CD4-positive, CD25-positive, alpha-beta regulatory T cell (primary cell): ENCODE measurements around the gene MST1. TPM values are rescaled to one million over a fixed set of nuclear protein-coding genes. Genes with fewer than 3 reads are reported as not detected.
A peak's percentile ranks its signal among the peaks of the same experiment; 100 is the strongest.
"Not testable (repeated sequence)": the region's sequence is repeated elsewhere in the genome, so short reads cannot be mapped to it uniquely, and the experiment has no call there.

Experiments used
- ATAC-seq, 2 donors: fragments of 150-1000 bp; cut with Tn5 transposase; one replicate each; pipeline ENCODE4 v1.10.0; 2021; ENCODE audit warnings: low read depth in 2 of 2, moderate number of reproducible peaks in 2 of 2, moderate library complexity in 1 of 2
- DNase-seq, 3 donors: peaks; one replicate each; pipeline versions ENCODE4 v3.0.0 to v3.0.0-alpha.2; 2012 to 2022; ENCODE audit warnings: mixed read lengths in 1 of 3
- H3K27ac ChIP-seq: one replicate; pipeline ENCODE4 v1.7.0; 2013; ENCODE audit warnings: mild to moderate bottlenecking, low read length; ENCODE audit not compliant: insufficient read depth, poor library complexity, severe bottlenecking
- H3K27me3 ChIP-seq: one replicate; pipeline ENCODE4 v1.7.0; 2013; ENCODE audit warnings: low read length; ENCODE audit not compliant: control insufficient read depth, insufficient read depth
- H3K36me3 ChIP-seq: one replicate; pipeline ENCODE4 v1.7.0; 2013; ENCODE audit warnings: mild to moderate bottlenecking, low read length, moderate library complexity; ENCODE audit not compliant: control insufficient read depth, insufficient read depth
- H3K4me1 ChIP-seq: 2 replicates; pipeline ENCODE4 v1.7.0; 2013; ENCODE audit warnings: mild to moderate bottlenecking, low read length; ENCODE audit not compliant: insufficient read depth, control insufficient read depth, poor library complexity, severe bottlenecking
- H3K4me3 ChIP-seq: one replicate; pipeline ENCODE4 v1.7.0; 2013; ENCODE audit warnings: low read depth, mild to moderate bottlenecking, low read length, moderate library complexity
- H3K9me3 ChIP-seq, 2 experiments: 1 replicate in 1 of 2; 2 replicates in 1 of 2; pipeline ENCODE4 v1.7.0; 2013; ENCODE audit warnings: low read length in 2 of 2, mild to moderate bottlenecking in 1 of 2, moderate library complexity in 1 of 2; ENCODE audit not compliant: control insufficient read depth in 2 of 2
- H3K27ac Mint-ChIP-seq, 3 donors: one replicate each; pipeline ENCODE4 v1.8.0; 2020 to 2022; ENCODE audit warnings: mild to moderate bottlenecking in 3 of 3, mixed read lengths in 3 of 3, moderate library complexity in 2 of 3
- H3K27me3 Mint-ChIP-seq: one replicate; pipeline ENCODE4 v1.8.0; 2022; ENCODE audit warnings: mild to moderate bottlenecking, mixed read lengths
- H3K36me3 Mint-ChIP-seq: one replicate; pipeline ENCODE4 v1.8.0; 2020; ENCODE audit warnings: mixed read lengths
- H3K4me1 Mint-ChIP-seq, 4 donors: one replicate each; pipeline ENCODE4 v1.8.0; 2020 to 2022; ENCODE audit warnings: mixed read lengths in 4 of 4, mild to moderate bottlenecking in 1 of 4
- H3K4me3 Mint-ChIP-seq, 4 donors: one replicate each; pipeline ENCODE4 v1.8.0; 2020 to 2022; ENCODE audit warnings: mild to moderate bottlenecking in 4 of 4, mixed read lengths in 4 of 4, moderate library complexity in 3 of 4
- H3K9me3 Mint-ChIP-seq, 7 donors: one replicate each; pipeline ENCODE4 v1.8.0; 2020 to 2022; ENCODE audit warnings: mixed read lengths in 7 of 7, mild to moderate bottlenecking in 3 of 7, moderate library complexity in 2 of 7
- polyA plus RNA-seq, 4 donors: library from polyadenylated mRNA; unstranded; fragments of 300-500 nt; fragmentation: Illumina TruSeq; gene quantifications; one replicate each; pipeline ENCODE4 v1.2.3, GENCODE V29; 2021
- total RNA-seq: library from RNA; stranded (reverse); gene quantifications from one replicate; pipeline ENCODE4 v1.2.3, GENCODE V29; 2022

MST1 gene
- total and polyA plus RNA-seq, 5 donors from 2014 or later, result 0.76 to 4.1 (median 1.1) TPM

DNA sequence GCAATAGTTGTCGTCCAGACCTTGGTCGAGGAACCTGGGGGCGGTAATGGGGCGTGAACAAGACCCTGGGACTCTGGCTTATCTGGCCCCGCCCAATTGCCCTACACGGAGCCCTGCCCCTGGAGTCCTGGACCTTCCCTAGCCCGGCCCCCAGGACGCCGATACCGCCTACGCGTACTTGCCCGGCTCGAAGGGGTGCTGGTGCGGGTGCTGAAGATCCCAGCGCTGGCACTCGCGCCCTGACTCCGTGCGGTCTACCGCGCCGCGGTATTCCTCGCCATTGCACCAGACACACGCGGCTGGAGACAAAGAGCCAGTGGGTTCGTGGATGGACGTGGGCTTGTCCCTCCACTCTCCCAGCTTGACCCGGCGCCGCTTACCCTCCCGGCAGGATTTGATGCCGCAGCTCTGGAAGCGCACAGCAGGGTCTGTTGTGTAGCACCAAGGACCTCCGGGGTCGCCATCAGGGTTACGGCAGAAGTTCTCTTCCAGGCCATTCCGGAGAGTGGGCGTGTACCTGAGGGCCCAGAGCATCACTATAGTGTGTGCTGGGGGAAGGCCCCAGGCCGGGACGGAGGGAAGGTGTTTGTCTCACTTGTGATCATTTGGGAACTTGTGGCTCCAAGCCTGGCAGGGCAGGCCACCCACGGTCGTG, 2.4 kb downstream of the MST1 start:
- not testable (repeated sequence) for H3K4me3 ChIP-seq, H3K36me3 Mint-ChIP-seq, H3K27ac Mint-ChIP-seq, H3K9me3 ChIP-seq, H3K27me3 ChIP-seq, H3K27ac ChIP-seq, ATAC-seq, H3K9me3 Mint-ChIP-seq
- peaks cover 21% of the 10 kb centered on the region for H3K36me3 ChIP-seq
- peak in 2 of 3 donors; percentile 34 to 40 for DNase-seq
- Mint-ChIP-seq H3K4me1 (peaks cover 4 to 42% (median 19%) of the 10 kb centered on the region in 4 donors), H3K27me3 (peaks cover 16% of the 10 kb centered on the region), H3K4me3 (peak overlapping the region; percentile 54 to 71 (median 62))
- H3K4me1 ChIP-seq, result peaks cover 36% of the 10 kb centered on the region

GRCh38 chr3:49686346-49686745, 2.9 kb downstream of the MST1 start:
- H3K4me3 ChIP-seq, H3K36me3 Mint-ChIP-seq, H3K9me3 ChIP-seq, H3K27ac Mint-ChIP-seq, ATAC-seq, H3K27me3 ChIP-seq, H3K9me3 Mint-ChIP-seq, H3K27ac ChIP-seq: not testable (repeated sequence)
- peaks cover 4 to 39% (median 19%) of the 10 kb centered on the region in 4 donors for H3K4me1 Mint-ChIP-seq
- Histone ChIP-seq H3K36me3 (peaks cover 26% of the 10 kb centered on the region), H3K4me1 (peaks cover 36% of the 10 kb centered on the region)
- peaks cover 16% of the 10 kb centered on the region for H3K27me3 Mint-ChIP-seq
- peak in 2 of 3 donors; percentile 29 to 42 for DNase-seq
- peak overlapping the region in 3 of 4 donors; percentile 64 to 82 (median 71) for H3K4me3 Mint-ChIP-seq

- H3K36me3 Mint-ChIP-seq, H3K9me3 Mint-ChIP-seq, DNase-seq, H3K4me3 ChIP-seq, H3K9me3 ChIP-seq, H3K27ac Mint-ChIP-seq, ATAC-seq, H3K27me3 ChIP-seq, H3K27ac ChIP-seq: not testable (repeated sequence)
- H3K4me3 Mint-ChIP-seq, result peak overlapping the region in 1 of 4 donors; percentile 85
- H3K27me3 Mint-ChIP-seq, result peaks cover 16% of the 10 kb centered on the region
- Histone ChIP-seq H3K36me3 (peaks cover 31% of the 10 kb centered on the region), H3K4me1 (peaks cover 32% of the 10 kb centered on the region)
- peaks cover 4 to 34% (median 17%) of the 10 kb centered on the region in 4 donors for H3K4me1 Mint-ChIP-seq
Measured at GRCh38 chr3:49685846-49686245, 3.4 kb downstream of the MST1 start.

DNA sequence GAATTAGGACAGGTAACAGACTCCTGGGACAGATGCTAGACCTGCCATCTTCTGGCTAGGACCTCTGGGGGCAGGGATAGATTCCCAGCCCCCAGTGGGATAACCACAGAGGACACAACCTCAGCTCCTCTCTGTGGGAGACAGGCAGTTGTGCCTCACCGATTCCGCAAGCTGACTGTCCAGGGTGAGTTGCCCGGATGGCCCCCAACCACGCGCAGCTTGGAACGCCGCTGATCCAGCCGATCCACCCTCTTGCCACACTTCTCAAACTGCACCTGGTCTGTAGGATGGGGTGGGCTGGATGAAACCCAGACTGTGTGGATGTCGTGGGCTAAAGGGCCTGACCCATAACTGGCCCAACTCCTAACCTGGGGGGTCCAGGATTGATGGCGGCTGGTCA, 4.2 kb downstream of the MST1 start:
- H3K9me3 Mint-ChIP-seq, H3K27ac ChIP-seq, H3K27me3 ChIP-seq, H3K4me3 ChIP-seq, H3K36me3 Mint-ChIP-seq, DNase-seq, ATAC-seq, H3K9me3 ChIP-seq, H3K27ac Mint-ChIP-seq: not testable (repeated sequence)
- Histone ChIP-seq H3K36me3 (peaks cover 38% of the 10 kb centered on the region), H3K4me1 (peaks cover 25% of the 10 kb centered on the region)
- Mint-ChIP-seq H3K27me3 (peaks cover 16% of the 10 kb centered on the region), H3K4me3 (peak overlapping the region in 2 of 4 donors; percentile 38 to 85), H3K4me1 (peaks cover 0 to 27% (median 12%) of the 10 kb centered on the region in 4 donors)

DNA sequence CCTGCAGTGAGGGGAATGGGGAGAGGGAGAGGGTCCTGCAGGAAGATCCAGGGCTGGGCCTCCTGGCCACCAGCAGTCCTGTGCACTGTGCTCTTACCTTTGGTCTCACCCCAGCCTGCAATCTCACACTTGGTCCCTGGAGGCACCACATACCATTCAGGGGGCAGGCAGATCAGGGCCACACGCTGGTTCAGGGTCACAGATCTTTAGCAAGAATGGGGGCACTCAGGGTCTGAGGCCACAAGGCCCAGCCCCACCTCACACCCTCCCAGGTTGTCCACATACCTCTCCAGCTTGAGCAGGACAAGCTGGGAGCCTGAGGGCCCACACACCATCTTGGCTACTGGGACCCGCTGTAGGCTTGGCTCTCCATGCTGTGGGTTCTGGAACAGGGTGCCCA, 4.8 kb downstream of the MST1 start:
- H3K36me3 ChIP-seq, result peaks cover 44% of the 10 kb centered on the region
- not testable (repeated sequence) for DNase-seq, H3K4me3 ChIP-seq, H3K27ac ChIP-seq, H3K27ac Mint-ChIP-seq, H3K9me3 Mint-ChIP-seq, H3K9me3 ChIP-seq, H3K27me3 ChIP-seq, ATAC-seq
- peaks cover 13% of the 10 kb centered on the region for H3K27me3 Mint-ChIP-seq
- peaks cover 20% of the 10 kb centered on the region for H3K4me1 ChIP-seq
- H3K36me3 Mint-ChIP-seq, result peaks cover 11% of the 10 kb centered on the region
- peak overlapping the region in 1 of 4 donors; percentile 38 for H3K4me3 Mint-ChIP-seq
- peaks cover 4 to 25% (median 9%) of the 10 kb centered on the region in 4 donors for H3K4me1 Mint-ChIP-seq

DNA sequence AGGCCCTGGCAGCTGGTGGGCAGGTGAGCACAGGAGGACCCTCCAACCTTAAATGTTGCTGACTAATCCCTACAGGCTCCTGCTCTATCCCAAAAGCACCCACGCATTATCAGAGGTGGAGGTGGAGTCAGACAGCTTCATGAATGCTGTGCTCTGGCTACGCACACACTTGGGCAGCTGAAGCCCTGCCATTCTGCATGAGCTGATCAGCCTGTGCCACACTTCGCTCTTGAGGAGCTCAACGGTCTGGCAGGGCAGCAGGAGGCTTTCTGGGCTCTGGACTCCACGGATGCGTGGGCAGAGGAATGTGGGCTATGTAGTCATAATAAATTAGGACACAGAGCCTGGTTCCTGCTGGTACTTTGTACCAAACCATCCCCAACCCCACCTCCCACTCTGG, 6.1 kb downstream of the MST1 start:
- H3K4me1 Mint-ChIP-seq, result peaks cover 0 to 22% (median 6%) of the 10 kb centered on the region in 4 donors
- Histone ChIP-seq H3K4me3 (no peak overlapping the region), H3K36me3 (peaks cover 57% of the 10 kb centered on the region)

GRCh38 chr3:49681543-49681942, 7.7 kb downstream of the MST1 start:
- H3K4me1 Mint-ChIP-seq, result peaks cover 0 to 22% (median 11%) of the 10 kb centered on the region in 4 donors
- no peaks in the 10 kb centered on the region for H3K27me3 Mint-ChIP-seq
- peaks cover 19% of the 10 kb centered on the region for H3K36me3 Mint-ChIP-seq
- H3K4me3 Mint-ChIP-seq, result no peak overlapping the region
- Histone ChIP-seq H3K4me1 (peaks cover 8% of the 10 kb centered on the region), H3K9me3 (no peaks in the 10 kb centered on the region), H3K36me3 (peaks cover 72% of the 10 kb centered on the region), H3K27me3 (no peaks in the 10 kb centered on the region), H3K27ac (no peak overlapping the region), H3K4me3 (no peak overlapping the region)
- H3K27ac Mint-ChIP-seq, result no peak overlapping the region
- ATAC-seq (no peak), DNase-seq (no peak)
- H3K9me3 Mint-ChIP-seq, result peaks cover 0 to 1% (median 0%) of the 10 kb centered on the region in 7 donors

More for the DNA sequence above, 6.1 kb downstream of the MST1 start:
- ATAC-seq, result no peak
- Mint-ChIP-seq H3K36me3 (peaks cover 13% of the 10 kb centered on the region), H3K9me3 (peaks cover 0 to 1% (median 0%) of the 10 kb centered on the region in 7 donors), H3K4me3 (no peak overlapping the region), H3K27ac (no peak overlapping the region), H3K27me3 (peaks cover 6% of the 10 kb centered on the region)
- H3K4me1 ChIP-seq, result peaks cover 9% of the 10 kb centered on the region
- no peak for DNase-seq
- H3K9me3 ChIP-seq, result no peaks in the 10 kb centered on the region
- no peaks in the 10 kb centered on the region for H3K27me3 ChIP-seq
- no peak overlapping the region for H3K27ac ChIP-seq

DNA sequence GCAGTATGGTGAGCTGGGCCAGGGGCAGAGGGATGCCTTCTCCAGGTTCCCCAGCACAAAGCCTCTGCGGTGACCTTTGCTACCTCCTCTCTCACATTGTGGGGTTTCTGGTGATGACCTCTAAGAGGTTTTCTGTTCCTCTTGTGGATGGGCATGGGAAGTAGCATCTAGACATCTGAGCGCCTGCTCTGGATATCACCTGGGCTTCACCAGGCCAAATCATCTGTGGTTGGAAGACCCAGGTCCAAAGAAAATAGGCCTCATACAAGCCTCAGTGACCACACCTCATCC, 8.1 kb downstream of the MST1 start:
- Histone ChIP-seq H3K4me1 (peaks cover 8% of the 10 kb centered on the region), H3K36me3 (peaks cover 76% of the 10 kb centered on the region), H3K4me3 (no peak overlapping the region), H3K9me3 (no peaks in the 10 kb centered on the region), H3K27me3 (no peaks in the 10 kb centered on the region), H3K27ac (no peak overlapping the region)
- peaks cover 0 to 22% (median 11%) of the 10 kb centered on the region in 4 donors for H3K4me1 Mint-ChIP-seq
- H3K27ac Mint-ChIP-seq, result no peak overlapping the region
- H3K36me3 Mint-ChIP-seq, result peaks cover 19% of the 10 kb centered on the region
- H3K9me3 Mint-ChIP-seq, result peaks cover 0 to 1% (median 0%) of the 10 kb centered on the region in 7 donors
- no peaks in the 10 kb centered on the region for H3K27me3 Mint-ChIP-seq
- H3K4me3 Mint-ChIP-seq, result no peak overlapping the region
- no peak for ATAC-seq
- no peak for DNase-seq
